Embryonic facial prominence (tissue), 1 donor: ENCODE measurements around the gene SCAMP3.
"Not testable (repeated sequence)": the region's sequence is repeated elsewhere in the genome, so short reads cannot be mapped to it uniquely, and the experiment has no call there.

ENCODE experiments used
- DNase-seq: peaks from one replicate; pipeline ENCODE4 v3.0.0-alpha.2; 2016; ENCODE audit errors: extremely low spot score

SCAMP3 gene

DNA sequence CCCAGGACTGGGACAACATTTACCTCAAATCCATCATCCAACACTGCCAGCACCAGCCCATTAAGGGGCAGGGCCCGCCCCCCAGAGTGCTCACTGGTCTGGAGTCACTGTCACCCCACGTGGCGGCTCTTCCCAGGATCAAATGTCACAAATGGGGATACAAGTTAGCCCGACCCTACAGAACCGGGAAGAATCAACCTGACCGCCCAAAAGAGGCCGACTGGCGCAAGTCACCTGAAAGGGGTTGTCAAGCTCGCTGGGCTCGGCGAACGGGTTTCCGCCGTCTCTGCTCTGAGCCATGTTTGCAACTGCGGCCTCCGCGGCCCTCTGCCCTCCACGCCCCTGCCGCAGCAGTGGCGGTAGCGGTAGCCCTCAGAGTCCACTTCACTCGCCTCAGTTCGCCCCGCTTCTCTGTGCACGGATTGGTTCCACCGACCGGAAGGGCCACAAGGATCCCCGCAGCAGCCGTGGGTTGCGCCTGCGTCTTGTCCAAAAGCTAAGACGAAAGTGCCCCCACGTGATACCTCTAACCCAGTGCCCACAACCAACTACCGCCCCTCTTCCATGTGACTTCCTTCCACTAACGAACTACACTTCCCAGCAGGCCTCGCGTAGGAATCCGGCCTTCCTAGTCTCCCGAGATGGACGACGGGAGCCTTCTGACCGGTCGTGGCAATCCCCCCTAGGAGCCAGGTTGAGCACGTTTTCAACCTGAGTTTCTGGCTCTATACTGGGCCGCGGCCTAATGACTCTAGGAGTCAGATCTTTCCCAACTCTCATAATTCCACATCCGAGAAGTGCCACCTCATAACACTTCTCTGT, at the start of gene SCAMP3:
SCAMP3 (minus strand) TSS at position 509 of the 822 bp plus-strand sequence; CDS start at position 300, 209 bp downstream.
- DNase-seq = peak; percentile 93

DNA sequence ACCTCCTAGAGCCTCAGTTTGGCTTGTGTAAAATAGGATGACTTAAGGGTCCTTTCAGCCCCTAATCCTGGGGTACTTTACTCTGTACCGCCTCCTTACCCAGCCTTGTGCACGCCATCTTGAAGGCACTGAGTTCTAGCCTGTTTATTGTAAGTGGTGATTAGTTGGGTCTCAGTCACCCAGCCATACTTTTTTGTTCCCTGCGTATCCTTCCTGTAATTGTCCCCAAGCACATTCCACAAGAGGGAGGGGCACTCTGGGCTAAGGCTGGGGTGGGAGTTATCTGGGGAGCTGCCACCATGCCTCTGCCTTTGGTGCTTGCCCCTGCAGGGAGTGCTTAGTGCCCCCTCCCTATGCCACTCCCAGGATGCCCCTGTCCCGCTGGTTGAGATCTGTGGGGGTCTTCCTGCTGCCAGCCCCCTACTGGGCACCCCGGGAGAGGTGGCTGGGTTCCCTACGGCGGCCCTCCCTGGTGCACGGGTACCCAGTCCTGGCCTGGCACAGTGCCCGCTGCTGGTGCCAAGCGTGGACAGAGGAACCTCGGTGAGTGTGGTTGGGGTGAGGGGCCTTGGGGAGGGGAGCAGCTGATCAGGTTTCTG, 47.4 kb upstream of the SCAMP3 start:
- no peak for DNase-seq

DNA sequence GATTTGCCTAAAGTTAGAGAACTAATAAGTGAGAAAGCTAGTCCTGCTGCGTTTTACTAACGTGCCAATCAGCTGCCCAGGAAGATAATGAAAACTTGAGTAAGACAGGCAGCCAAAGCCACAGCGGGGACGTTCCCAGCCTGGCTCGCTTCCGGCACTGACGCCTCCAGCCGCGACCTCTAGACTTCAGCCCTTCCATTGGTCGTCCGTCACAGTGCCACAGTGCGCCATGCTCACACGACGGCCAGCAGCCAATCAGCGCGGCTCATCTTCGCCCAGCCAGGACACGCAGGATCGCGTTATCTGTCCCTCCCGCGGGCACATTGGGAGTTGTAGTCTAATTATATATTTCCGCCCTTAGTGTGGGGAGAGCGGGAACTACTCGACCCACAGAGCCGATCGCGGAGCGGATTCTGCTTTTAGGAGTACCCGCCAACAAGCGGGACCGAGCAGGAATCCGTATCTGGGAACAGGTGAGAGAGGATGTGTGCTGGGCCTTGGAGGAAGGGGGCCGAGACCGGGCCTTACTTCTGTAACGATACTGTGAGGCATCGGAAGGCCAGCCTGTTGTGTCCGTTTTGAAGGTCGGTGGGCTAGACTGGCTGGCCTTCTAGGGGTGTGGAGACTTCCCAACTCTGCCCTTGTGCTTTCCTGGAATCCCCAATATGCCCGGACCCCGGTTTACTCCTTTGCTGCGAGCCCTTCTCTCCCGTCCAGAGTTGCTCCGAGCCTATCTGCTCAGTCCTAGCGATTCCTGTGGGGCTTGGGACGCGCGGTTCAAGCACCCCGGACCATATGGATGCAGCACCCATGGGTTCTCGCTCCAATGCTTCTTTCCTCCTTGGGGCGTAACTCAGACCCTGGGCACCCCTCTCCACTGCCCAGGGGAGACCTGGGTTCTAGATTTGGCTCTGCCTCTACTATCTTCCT, 46.6 kb upstream of the SCAMP3 start, which contains the start of gene FDPS:
FDPS (plus strand) TSS at position 374 of the 930 bp plus-strand sequence. CDS start 924 bp downstream, outside the sequence.
- peak; percentile 97 for DNase-seq

DNA sequence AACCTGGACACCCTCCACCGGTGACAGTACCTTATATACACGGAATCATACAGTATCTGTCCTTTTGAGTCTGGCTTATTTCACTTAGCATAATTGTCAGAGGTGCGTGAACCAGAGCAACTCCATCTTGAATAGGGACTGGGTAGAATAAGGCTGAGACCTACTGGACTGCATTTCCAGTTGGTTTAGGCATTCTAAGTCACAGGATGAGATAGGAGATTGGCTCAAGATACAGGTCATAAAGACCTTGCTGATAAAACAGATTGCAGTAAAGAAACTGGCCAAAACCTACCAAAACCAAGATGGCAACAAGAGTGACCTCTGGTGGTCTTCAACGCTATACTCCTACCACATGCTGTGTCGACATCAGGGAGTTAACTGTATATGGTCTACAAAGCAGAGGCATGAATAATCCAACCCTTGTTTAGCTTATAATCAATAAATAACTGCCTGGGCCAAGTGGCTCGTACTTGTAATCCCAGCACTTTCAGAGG, 45.1 kb upstream of the SCAMP3 start:
- no peak for DNase-seq

DNA sequence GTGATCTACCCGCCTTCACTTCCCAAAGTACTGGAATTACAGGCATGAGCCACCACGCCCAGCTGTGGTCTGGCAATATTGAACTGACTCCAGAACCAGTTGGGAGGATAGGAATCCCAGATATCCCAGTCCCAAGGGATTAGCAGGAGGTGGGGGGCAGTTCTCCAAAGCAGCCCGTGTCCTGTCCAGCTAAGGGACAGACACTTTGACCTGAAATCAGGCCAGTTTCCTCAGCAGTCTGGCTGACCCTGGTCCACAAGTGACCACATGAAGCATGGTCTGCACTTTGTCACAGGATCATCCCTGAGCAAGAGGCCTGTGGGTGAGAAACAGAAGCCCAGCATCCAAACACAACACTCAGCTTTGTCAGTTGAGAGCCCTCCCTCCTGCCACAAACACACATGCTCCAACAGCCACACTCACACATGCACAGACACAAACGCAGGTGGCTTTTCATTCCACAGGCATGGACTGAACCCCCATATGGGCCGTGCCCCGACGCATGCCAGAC, 43.8 kb upstream of the SCAMP3 start:
- no peak for DNase-seq

DNA sequence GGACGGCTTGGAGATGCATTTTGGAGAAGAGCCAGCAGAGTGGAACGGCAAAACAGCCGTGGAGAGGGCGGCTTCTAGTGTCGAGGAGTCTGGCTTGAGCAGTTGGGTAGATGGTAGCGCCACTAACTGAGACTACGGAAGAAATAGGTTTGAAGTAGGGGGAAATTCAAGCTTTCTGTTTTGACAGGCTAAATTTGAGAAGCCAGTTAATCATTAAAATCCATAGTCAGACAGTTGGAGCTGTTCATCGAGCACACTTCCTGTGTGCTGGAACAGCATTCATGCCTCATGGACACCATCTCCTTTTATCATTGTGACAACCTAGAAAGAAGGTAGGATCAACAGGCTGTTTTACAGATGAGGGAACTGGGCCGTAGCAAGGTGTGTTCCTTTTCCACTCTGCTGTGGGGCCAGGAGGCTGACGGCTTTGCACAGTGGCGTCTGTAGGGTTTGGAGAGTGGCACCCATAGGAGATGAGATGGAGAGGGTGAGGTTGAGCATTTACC, 42.5 kb upstream of the SCAMP3 start:
- no peak for DNase-seq

DNA sequence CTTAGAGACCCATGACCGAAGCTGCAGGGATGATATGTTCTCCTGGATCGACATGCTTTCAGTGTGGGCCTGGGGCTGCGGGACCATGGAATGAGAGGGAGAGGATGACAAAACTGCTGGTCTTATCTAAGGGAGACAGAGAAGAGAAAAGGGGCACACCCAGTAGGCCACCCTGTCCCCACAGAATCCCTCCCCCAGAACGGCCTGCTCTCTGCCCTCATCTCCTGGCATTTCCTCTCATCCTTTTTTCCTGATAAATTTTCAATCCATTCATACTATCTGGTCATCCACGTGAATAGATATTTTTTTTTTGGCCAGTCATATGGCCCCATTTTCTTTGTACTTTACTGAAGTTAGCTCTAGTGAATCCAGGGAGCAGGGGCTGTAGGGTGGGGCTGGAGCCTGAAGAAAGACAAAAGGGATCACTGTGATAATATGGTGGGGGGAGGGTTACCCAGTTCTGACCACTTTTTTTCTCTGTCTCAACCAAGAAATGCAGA, 39.2 kb upstream of the SCAMP3 start, which contains the start of gene PKLR:
PKLR (minus strand) TSS at position 97 of the 500 bp plus-strand sequence; CDS start at position 54, 43 bp downstream.
- no peak for DNase-seq

DNA sequence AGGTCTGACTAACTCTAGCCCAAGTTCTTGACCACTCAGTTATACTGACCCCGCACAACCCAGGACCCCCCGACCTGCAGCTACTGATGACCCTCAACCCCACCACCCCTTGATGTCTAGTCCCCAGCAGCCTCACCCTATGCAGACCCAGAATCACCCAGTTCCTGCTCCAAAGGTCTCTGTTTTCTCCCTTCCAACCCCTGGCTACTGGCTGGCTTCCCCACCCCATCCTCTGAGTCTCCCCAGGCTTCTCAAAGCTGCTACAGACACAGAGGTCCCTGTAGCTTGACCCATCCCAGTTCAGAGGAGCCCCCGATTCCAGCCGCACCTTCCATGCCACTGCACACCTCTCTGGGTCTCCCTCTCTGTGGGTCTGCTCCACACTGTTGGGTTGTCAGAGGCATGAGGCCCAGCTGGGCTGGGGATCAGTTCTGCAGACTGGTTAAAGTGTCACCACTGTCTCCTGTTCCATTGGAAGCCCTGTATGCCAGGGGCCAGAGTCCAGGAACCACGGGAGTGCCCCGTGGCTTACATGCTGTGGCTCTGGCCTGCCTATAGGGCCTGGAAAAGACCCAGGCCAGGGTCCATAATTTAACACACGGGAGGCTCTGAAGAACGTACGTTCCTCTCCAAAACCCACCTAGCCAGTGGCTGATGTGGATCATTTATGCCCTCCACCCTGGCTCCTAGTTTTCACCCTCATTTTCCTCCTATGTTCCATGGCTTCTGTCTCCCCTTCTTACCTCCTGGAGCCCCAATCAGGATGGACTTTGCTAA, 38.6 kb upstream of the SCAMP3 start:
- DNase-seq = no peak

DNA sequence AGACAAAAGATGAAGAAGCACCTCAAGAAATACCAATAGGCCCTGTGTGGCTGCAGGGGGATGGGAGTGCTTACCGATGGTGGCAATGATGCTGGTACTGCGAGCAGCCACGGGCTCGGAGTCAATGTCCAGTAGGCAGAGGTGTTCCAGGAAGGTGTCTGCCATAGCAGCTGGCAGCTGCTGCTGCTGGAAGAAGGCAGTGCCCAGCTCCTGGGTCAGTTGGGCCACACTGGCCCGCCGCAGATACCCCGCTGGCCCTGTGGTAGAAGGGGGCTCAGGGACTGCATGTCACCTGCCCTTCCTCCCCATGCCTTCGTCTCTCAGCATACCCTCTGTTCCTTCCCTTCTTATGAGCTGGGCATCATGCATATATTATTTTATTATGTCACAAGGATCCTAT, 37.9 kb upstream of the SCAMP3 start:
- no peak for DNase-seq

DNA sequence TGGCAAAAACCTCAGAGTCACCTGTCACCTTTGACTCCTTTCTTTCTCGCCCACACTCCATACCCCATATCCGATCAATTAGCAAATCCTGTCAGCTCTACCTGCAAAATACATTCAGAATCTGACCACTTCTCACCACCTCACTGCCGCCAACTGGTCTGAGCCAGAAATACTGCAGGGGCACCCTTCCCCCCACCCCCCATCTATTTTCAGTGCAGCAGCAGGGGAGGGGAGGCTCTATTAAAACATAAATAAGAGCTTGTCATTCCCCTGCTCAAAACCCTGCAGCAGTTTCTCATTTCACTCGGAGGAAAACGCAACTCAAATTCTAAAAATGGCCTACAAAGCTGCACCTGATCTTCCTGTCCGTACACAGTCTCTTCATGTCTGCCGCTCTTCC, 35.2 kb upstream of the SCAMP3 start:
- no peak for DNase-seq

DNA sequence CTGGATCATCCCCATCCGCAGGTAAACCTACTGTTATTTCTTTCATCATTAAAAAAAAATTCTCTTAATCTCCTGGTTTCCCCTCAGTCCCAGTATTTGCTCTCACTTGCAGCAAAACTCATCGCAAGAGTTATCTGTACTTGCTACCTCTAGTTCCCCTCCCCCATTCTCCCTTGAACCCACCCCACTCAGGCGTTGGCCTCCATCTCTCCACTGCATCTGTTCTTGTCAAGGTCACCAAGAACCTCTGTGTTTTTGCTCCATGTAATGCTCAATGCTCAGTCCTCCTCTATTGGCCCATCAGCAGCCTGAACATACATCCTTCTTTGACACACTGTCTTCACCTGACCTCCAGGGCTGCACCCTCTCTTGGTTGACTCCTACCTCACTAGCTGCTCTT, 34.5 kb upstream of the SCAMP3 start:
- DNase-seq = no peak

DNA sequence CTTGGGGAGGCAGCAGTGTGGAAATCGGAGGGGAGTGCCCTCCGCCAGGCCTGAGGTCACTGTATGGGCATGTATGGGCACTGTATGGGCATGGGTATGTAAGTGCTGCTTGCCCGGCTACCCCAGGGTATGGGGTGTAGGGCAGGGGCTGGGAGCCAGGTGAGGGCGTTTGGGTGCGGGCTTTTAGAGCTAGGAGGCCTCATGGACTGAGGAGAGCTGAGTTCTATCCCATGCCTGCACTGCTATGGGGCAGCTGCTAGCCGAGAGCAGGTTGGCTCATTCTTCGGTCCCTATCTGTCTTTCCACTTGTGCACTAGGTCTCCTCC, 33.7 kb upstream of the SCAMP3 start:
- DNase-seq = no peak

DNA sequence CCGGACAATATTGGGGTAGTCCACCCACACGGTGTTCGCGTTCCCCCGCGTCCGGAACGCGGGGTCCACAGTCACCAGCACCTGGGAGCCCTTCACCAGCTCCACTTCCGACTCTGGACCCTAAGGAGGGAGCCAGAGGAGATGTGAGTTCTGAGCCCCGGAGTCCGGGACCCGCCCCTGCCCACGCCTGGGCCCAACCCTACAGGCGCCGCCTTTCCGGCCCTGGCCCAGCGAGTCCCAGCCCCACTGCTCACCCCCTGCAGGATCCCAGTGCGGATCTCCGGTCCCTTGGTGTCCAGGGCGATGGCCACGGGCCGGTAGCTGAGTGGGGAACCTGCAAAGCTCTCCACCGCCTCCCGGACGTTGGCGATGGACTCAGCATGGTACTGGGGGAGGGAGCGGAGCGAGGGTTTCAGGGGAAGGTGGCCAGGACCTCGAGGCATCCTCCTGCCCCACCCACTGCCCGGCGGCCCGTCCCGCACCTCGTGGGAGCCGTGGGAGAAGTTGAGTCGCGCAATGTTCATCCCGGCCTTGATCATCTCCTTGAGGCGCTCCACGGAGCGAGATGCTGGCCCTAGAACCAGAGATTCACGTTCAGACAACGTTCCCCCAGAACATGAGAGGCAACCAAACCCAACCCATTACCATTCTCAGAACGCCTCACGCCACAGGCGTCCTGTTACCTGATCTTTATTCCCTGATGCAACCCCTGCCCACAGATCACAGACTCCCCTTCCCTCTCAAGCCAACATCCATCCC, 33.2 kb upstream of the SCAMP3 start:
- no peak for DNase-seq

DNA sequence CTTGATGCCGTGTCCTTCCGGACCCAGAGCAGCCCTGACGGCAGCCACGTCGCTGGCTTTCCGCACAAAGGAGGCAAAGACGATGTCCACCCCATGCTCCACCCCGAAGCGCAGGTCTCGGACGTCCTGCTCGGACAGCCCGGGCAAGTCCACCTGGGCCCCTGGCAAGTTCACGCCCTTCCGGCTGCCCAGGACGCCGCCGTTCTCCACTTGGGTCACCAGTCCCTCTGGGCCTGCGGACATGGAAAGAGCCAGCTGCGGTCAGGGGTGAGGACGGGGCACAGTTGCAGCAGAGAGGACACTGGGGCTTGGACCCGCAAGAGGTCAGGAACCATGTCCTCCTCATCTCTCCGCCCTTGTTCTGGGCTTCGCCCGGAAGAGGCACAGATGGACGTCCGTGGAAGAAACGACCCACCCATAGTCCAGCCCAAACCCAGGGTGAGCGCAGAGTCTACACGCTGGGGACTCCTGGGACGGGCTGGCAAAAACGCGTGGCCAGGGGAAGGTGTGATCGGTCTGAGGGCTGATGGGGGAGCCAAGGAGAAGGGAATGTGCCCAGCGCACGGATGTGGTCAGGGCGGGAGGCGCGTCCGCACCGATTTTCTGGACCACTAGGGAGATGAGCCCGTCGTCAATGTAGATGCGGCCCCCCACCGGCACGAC, 32.5 kb upstream of the SCAMP3 start:
- DNase-seq = no peak

DNA sequence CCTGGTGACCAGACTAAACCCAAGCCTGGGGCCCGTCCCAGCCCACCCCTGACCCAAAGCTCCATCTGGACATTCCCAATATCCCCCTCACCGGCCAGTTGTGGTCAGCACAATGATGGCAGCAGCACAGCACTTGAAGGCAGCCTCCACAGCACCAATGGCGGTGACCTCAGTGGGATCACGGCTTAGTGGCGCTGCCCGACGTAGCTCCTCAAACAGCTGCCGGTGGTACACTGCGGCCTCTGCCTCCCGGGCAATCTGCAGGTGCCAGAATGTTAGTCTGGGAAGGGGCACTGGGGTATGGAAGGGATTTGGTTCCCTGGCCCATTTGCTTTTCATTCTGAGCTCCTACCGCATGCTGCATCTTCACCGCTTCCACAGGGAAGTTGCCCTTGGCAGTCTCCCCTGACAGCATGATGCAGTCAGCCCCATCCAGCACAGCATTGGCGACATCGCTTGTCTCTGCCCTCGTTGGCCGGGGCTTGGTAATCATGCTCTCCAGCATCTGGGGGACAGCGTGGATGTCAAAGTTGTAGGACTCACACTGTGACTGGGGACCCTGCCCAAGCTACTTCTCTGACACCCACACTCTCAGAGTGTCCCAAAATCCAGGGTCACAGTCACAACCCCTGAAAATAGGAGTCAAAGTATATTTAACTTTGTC, 31.1 kb upstream of the SCAMP3 start:
- DNase-seq = no peak

DNA sequence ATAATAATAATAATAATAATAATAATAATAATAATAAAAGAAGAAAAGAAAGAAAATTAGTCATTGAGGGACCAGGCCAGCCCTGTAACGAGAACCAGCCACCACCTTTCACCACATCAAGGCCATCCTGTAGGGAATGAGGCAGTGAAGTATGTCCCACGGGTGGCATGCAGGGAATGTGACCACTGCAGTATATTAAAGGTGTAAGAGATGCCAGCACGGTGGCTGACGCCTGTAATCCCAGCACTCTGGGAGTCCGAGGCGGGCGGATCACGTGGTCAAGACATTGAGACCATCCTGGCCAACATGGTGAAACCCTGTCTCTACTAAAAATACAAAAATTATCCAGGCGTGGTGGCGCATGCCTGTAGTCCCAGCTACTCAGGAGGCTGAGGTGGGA, 28.8 kb upstream of the SCAMP3 start:
- not testable (repeated sequence) for DNase-seq

DNA sequence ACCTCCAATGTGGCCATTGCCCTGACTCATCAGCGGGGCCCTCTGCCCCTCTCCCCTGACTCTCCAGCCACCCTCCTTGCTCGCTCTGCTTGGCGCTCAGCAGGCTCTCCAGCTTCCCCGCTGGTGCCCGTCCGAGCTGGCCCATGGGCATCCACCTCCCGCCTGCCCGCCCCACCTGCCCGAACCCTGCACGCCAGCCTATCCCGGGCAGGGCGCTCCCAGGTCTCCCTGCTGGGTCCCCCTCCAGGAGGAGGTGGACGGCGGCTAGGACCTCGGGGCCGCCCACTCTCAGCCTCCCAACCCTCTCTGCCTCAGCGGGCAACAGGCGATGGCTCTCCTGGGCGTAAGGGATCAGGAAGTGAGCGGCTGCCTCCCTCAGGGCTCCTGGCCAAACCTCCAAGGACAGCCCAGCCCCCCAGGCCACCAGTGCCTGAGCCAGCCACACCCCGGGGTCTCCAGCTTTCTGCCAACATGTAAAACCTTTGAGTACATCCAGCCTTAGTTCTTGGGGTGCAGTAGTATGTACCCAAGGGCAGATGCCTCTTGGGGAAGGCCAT, 25.9 kb upstream of the SCAMP3 start:
- DNase-seq = no peak

DNA sequence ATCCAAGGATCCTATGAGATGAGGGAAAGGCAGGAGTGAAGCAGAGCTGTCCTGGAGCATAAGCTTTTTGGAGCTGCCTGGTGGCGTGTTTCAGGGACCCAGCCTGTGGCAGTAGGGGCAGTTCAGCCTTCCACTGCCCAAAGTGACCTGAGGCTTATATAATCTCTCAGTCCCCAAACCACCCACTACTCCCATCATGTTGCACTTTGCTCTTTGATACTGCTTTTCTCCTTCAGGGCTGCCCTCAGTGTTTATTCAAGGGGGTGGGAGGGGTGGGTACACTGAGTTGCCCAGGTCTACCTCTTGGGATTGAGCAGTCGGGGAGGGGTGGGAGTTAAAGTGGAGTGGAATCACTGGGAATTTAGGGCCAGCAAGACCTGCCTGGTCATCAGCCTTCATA, 24.4 kb upstream of the SCAMP3 start:
- no peak for DNase-seq
